DND-41 (cell line): ENCODE data around the gene POU3F3.

Experiments used
- ATAC-seq: fragments of 200-7000 bp; cut with Tn5 transposase; 3 replicates; pipeline ENCODE4 v1.9.1; 2021; ENCODE audit warnings: low read depth; ENCODE audit not compliant: insufficient read depth
- DNase-seq: peaks from one replicate; pipeline ENCODE4 v3.0.0-alpha.2; 2020
- H2AFZ ChIP-seq: 2 replicates; pipeline ENCODE4 v1.6.0; 2012; ENCODE audit warnings: low read depth, low read length
- H3K27ac ChIP-seq: 2 replicates; pipeline ENCODE4 v1.5.1; 2012; ENCODE audit warnings: low read length, inconsistent platforms
- H3K27me3 ChIP-seq: fragments of 200-600 bp; sonication (generic); 2 replicates; pipeline ENCODE4 v1.6.0; 2012; ENCODE audit warnings: low read length, mild to moderate bottlenecking, inconsistent platforms; ENCODE audit not compliant: insufficient read depth, poor library complexity
- H3K36me3 ChIP-seq: 2 replicates; pipeline ENCODE4 v1.5.1; 2012; ENCODE audit warnings: low read length, inconsistent platforms; ENCODE audit not compliant: insufficient read depth
- H3K4me1 ChIP-seq: 2 replicates; pipeline ENCODE4 v1.5.1; 2012; ENCODE audit warnings: mild to moderate bottlenecking, low read length; ENCODE audit not compliant: insufficient read depth
- H3K4me2 ChIP-seq: 2 replicates; pipeline ENCODE4 v1.6.0; 2012; ENCODE audit warnings: mild to moderate bottlenecking, moderate library complexity, low read length, inconsistent platforms; ENCODE audit not compliant: insufficient read depth
- H3K4me3 ChIP-seq, 2 experiments: fragments of 200-600 bp in 1 of 2; shearing (Covaris generic) in 1 of 2; 2 replicates each; pipeline ENCODE4 v1.5.1; 2012 to 2016; ENCODE audit warnings: inconsistent platforms in 2 of 2, low read length in 2 of 2, mild to moderate bottlenecking in 2 of 2, low read depth in 1 of 2, moderate library complexity in 1 of 2
- H3K79me2 ChIP-seq: 2 replicates; pipeline ENCODE4 v1.6.0; 2012; ENCODE audit warnings: low read length, inconsistent platforms; ENCODE audit not compliant: insufficient read depth
- H3K9ac ChIP-seq: 2 replicates; pipeline ENCODE4 v1.6.0; 2012; ENCODE audit warnings: low read depth, mild to moderate bottlenecking, inconsistent platforms, low read length, moderate library complexity
- H3K9me3 ChIP-seq: 2 replicates; pipeline ENCODE4 v1.5.1; 2012; ENCODE audit warnings: low read length, moderate library complexity, mild to moderate bottlenecking, inconsistent platforms; ENCODE audit not compliant: insufficient read depth, severe bottlenecking
- H4K20me1 ChIP-seq: 2 replicates; pipeline ENCODE4 v1.6.0; 2012; ENCODE audit warnings: low read length; ENCODE audit not compliant: insufficient read depth
- CTCF ChIP-seq: IDR thresholded peaks from 2 replicates; pipeline ENCODE4 v1.5.1; 2012; ENCODE audit warnings: borderline replicate concordance, low read length, moderate library complexity, mild to moderate bottlenecking; ENCODE audit not compliant: poor library complexity, severe bottlenecking; ENCODE audit errors: extremely low read depth
- EZH2 ChIP-seq: IDR thresholded peaks from 3 replicates; pipeline ENCODE4 v1.6.1; 2012; ENCODE audit warnings: borderline replicate concordance, low read depth, mild to moderate bottlenecking, moderate library complexity, low read length, inconsistent platforms; ENCODE audit not compliant: severe bottlenecking

The POU3F3 gene

GRCh38 chr2:104851291-104852089, 2.4 kb upstream of the POU3F3 start:
- ATAC-seq (no peak), DNase-seq (no peak)
- Histone ChIP-seq H3K4me3 (no peak overlapping the region), H3K4me1 (no peaks in the 10 kb centered on the region), H3K36me3 (no peaks in the 10 kb centered on the region), H3K27me3 (peaks cover 3% of the 10 kb centered on the region), H4K20me1 (no peaks in the 10 kb centered on the region), H3K4me2 (no peak overlapping the region), H3K9me3 (no peaks in the 10 kb centered on the region), H2AFZ (no peak overlapping the region), H3K27ac (no peak overlapping the region), H3K79me2 (no peaks in the 10 kb centered on the region), H3K9ac (no peak overlapping the region)
- no peak for TF ChIP-seq EZH2
- TF ChIP-seq CTCF = no peak

GRCh38 chr2:104852090-104852666, 1.7 kb upstream of the POU3F3 start:
- Histone ChIP-seq H3K79me2 (no peaks in the 10 kb centered on the region), H3K36me3 (no peaks in the 10 kb centered on the region), H3K4me2 (no peak overlapping the region), H3K9me3 (no peaks in the 10 kb centered on the region), H3K4me3 (no peak overlapping the region), H3K27ac (no peak overlapping the region), H3K4me1 (no peaks in the 10 kb centered on the region), H2AFZ (no peak overlapping the region), H3K27me3 (peaks cover 3% of the 10 kb centered on the region), H4K20me1 (no peaks in the 10 kb centered on the region), H3K9ac (no peak overlapping the region)
- ATAC-seq (no peak), DNase-seq (no peak)
- TF ChIP-seq EZH2 (no peak), CTCF (no peak)

GRCh38 chr2:104854498-104855220, 744 bp downstream of the POU3F3 start:
- DNase-seq = no peak
- H2AFZ ChIP-seq = no peak overlapping the region

More at GRCh38 chr2:104854498-104855220, 744 bp downstream of the POU3F3 start:
- no peak overlapping the region for H3K4me3 ChIP-seq
- H3K36me3 ChIP-seq = no peaks in the 10 kb centered on the region
- H3K27ac ChIP-seq = no peak overlapping the region
- no peaks in the 10 kb centered on the region for H3K79me2 ChIP-seq
- no peaks in the 10 kb centered on the region for H4K20me1 ChIP-seq
- H3K4me2 ChIP-seq = no peak overlapping the region
- H3K9me3 ChIP-seq = no peaks in the 10 kb centered on the region
- ATAC-seq = no peak
- no peak for TF ChIP-seq EZH2
- H3K9ac ChIP-seq = no peak overlapping the region
- H3K4me1 ChIP-seq = no peaks in the 10 kb centered on the region
- H3K27me3 ChIP-seq = no peaks in the 10 kb centered on the region
